BLaER1 (cell line): ENCODE measurements around the gene TPPP3.
"Not testable (repeated sequence)": the region's sequence is repeated elsewhere in the genome, so short reads cannot be mapped to it uniquely, and the experiment has no call there.

Source experiments
- H3K27ac ChIP-seq: shearing (Covaris generic); formaldehyde crosslinking; 2 replicates; pipeline ENCODE4 v1.8.1; 2022
- H3K27me3 ChIP-seq: shearing (Covaris generic); formaldehyde crosslinking; 2 replicates; pipeline ENCODE4 v1.8.1; 2022
- H3K36me3 ChIP-seq: shearing (Covaris generic); formaldehyde crosslinking; 2 replicates; pipeline ENCODE4 v1.8.1; 2022
- H3K4me1 ChIP-seq: shearing (Covaris generic); formaldehyde crosslinking; 2 replicates; pipeline ENCODE4 v1.8.1; 2022
- H3K4me2 ChIP-seq: shearing (Covaris generic); formaldehyde crosslinking; 2 replicates; pipeline ENCODE4 v1.8.1; 2022
- H3K4me3 ChIP-seq: shearing (Covaris generic); formaldehyde crosslinking; 2 replicates; pipeline ENCODE4 v1.8.1; 2022
- H3K9ac ChIP-seq: shearing (Covaris generic); formaldehyde crosslinking; 2 replicates; pipeline ENCODE4 v1.8.1; 2022
- H3K9me3 ChIP-seq: shearing (Covaris generic); formaldehyde crosslinking; 2 replicates; pipeline ENCODE4 v1.8.1; 2022
- H4K20me1 ChIP-seq: shearing (Covaris generic); formaldehyde crosslinking; 2 replicates; pipeline ENCODE4 v1.8.1; 2022
- Cebpa-rat ChIP-seq: shearing (Covaris generic); IDR thresholded peaks from 2 replicates; pipeline ENCODE4 v1.8.1; 2022

The TPPP3 gene

GRCh38 chr16:67383284-67383683, 10.0 kb downstream of the TPPP3 start:
- no peak overlapping the region for H3K4me3 ChIP-seq
- H3K4me1 ChIP-seq, result no peaks in the 10 kb centered on the region
- H3K36me3 ChIP-seq, result no peaks in the 10 kb centered on the region
- H4K20me1 ChIP-seq, result no peaks in the 10 kb centered on the region
- H3K9ac ChIP-seq, result no peak overlapping the region
- no peaks in the 10 kb centered on the region for H3K9me3 ChIP-seq
- no peak overlapping the region for H3K27ac ChIP-seq
- no peak for TF ChIP-seq Cebpa-rat
- H3K27me3 ChIP-seq, result no peaks in the 10 kb centered on the region
- no peak overlapping the region for H3K4me2 ChIP-seq

DNA sequence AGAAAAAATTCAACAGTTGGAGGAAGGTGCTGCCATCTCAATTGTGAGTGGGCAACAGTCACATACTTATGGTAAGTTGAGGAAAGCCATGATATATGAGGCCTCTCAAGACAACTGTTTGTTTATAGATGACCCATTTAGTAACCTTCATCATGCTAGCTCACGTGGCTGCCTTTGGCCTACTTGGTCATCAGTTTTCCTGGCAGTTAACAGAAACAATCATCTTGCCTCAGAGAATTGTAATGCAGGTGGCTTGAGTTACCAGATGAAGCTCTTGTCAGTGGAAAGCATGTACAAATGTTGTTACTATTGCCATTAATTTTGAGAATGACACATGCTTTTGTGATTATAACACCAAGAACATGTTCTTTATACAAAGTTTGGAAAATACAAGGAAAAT, 14.7 kb downstream of the TPPP3 start:
- Histone ChIP-seq H3K4me3 (no peak overlapping the region), H4K20me1 (no peaks in the 10 kb centered on the region), H3K4me1 (no peaks in the 10 kb centered on the region), H3K27me3 (no peaks in the 10 kb centered on the region), H3K9ac (no peak overlapping the region), H3K9me3 (no peaks in the 10 kb centered on the region), H3K4me2 (no peak overlapping the region), H3K36me3 (no peaks in the 10 kb centered on the region), H3K27ac (no peak overlapping the region)
- TF ChIP-seq Cebpa-rat, result no peak

DNA sequence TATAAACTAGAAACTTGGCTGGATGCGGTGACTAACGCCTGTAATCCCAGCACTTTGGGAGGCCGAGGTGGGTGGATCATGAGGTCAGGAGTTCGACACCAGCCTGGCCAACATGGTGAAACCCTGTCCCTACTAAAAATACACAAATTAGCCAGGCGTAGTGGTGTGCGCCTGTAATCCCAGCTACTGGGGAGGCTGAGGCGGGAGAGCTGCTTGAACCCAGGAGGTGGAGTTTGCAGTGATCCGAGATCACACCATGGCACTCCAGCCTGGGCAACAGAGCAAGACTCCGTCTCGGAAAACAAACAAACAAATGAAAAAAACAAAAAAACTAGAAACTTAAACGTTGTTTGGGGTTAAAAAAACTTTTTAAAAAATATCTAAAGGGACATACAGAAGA, 17.3 kb downstream of the TPPP3 start:
- not testable (repeated sequence) for H4K20me1 ChIP-seq, H3K36me3 ChIP-seq, H3K4me2 ChIP-seq, H3K4me3 ChIP-seq, H3K27me3 ChIP-seq, H3K9me3 ChIP-seq, H3K9ac ChIP-seq, H3K4me1 ChIP-seq, H3K27ac ChIP-seq

DNA sequence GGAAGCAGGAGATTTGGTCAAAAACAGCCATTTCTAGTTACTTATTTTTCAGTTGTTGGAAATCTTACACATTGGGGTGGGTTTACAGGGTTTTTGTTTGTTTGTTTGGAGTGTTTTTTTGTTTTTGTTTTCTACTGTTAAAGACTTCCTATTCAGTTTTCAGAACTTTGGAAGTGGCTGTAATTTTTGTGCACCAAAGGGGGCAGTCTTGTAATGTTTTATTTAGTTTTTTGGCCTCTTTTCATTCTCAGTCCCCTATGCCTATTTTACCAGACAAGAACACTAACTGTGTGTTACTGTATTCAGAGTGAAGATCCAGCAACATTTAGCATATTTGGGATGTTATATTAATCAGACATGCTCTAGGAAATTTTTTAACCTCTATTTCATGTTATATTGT, 20.6 kb downstream of the TPPP3 start:
- Histone ChIP-seq H3K4me2 (no peak overlapping the region), H3K27me3 (no peaks in the 10 kb centered on the region), H3K4me1 (no peaks in the 10 kb centered on the region), H3K36me3 (no peaks in the 10 kb centered on the region), H3K9me3 (0 out of 2 replicates have a peak, but pooled peaks cover 4% of the 10 kb centered on the region), H3K4me3 (no peak overlapping the region), H3K27ac (no peak overlapping the region), H3K9ac (no peak overlapping the region), H4K20me1 (no peaks in the 10 kb centered on the region)
- TF ChIP-seq Cebpa-rat, result no peak

DNA sequence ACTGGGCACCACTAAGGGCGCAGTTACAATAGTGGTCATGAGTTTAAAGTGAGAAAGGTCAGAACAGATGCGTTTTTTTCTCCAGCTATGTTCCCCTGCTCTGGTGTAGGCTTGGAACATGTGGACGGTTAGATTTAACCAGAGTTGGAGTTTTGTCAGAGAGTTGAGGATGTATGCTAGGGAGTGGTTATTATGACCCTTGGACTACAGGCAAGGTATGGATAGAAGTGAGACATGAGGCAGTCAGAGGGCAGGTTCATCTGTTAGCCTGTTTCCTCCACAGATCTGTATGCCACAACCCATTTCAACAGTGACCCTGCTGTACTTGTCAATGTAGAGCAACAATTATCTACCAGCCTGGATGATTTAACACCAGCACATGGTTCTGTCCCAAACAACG, 22.6 kb downstream of the TPPP3 start:
- no peak overlapping the region for H3K4me3 ChIP-seq
- H4K20me1 ChIP-seq, result no peaks in the 10 kb centered on the region
- no peak for TF ChIP-seq Cebpa-rat
- no peaks in the 10 kb centered on the region for H3K27me3 ChIP-seq
- H3K4me2 ChIP-seq, result no peak overlapping the region
- H3K9ac ChIP-seq, result no peak overlapping the region
- H3K4me1 ChIP-seq, result no peaks in the 10 kb centered on the region
- H3K9me3 ChIP-seq, result 0 out of 2 replicates have a peak, but pooled peaks cover 4% of the 10 kb centered on the region
- no peaks in the 10 kb centered on the region for H3K36me3 ChIP-seq
- H3K27ac ChIP-seq, result no peak overlapping the region

- no peak overlapping the region for H3K9ac ChIP-seq
- no peaks in the 10 kb centered on the region for H3K27me3 ChIP-seq
- peaks cover 9% of the 10 kb centered on the region; the same call in 1 of the 2 replicates for H3K4me1 ChIP-seq
- no peak for TF ChIP-seq Cebpa-rat
- 0 out of 2 replicates have a peak, but pooled peaks cover 4% of the 10 kb centered on the region for H3K9me3 ChIP-seq
- H3K27ac ChIP-seq, result no peak overlapping the region
- no peaks in the 10 kb centered on the region for H4K20me1 ChIP-seq
- no peaks in the 10 kb centered on the region for H3K36me3 ChIP-seq
- peak overlapping the region; percentile 31; the same call in 1 of the 2 replicates for H3K4me2 ChIP-seq
- no peak overlapping the region for H3K4me3 ChIP-seq
Observed at GRCh38 chr16:67364600-67365235, 28.6 kb downstream of the TPPP3 start.

- Histone ChIP-seq H3K4me1 (peaks cover 9% of the 10 kb centered on the region; the same call in 1 of the 2 replicates), H3K36me3 (no peaks in the 10 kb centered on the region), H3K9me3 (no peaks in the 10 kb centered on the region), H3K4me3 (no peak overlapping the region), H4K20me1 (no peaks in the 10 kb centered on the region), H3K27me3 (no peaks in the 10 kb centered on the region), H3K9ac (no peak overlapping the region), H3K4me2 (no peak overlapping the region), H3K27ac (no peak overlapping the region)
- no peak for TF ChIP-seq Cebpa-rat
Observed at GRCh38 chr16:67361038-67361437, 32.3 kb downstream of the TPPP3 start.

DNA sequence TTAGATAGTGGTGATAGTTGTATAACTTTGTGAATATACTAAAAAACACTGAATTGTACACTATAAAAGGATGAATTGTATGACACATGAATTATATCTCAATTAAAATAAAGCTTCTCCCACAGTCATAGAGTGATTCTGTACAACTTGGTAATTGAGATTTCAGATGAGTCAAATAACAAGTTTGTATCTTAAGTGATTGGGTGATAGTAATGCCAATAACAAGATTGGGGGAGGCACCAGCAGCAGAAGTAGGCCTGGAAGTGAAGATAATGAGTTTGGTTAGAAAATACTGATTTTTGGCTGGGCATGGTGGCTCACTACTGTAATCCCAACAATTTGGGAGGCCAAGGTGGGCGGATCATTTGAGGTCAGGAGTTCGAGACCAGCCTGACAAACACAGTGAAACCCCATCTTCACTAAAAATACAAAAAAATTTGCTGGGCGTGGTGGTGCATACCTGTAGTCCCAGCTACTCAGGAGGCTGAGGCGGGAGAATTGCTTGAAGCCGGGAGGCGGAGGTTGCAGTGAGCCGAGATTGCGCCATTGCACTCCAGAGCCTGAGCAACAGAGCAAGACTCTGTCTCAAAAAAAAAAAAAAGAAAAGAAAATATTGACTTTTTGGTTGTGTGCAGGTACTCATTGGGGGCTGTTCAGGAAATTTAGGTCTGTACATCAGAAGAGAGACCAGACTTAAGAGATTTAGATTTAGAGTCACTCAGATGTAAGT, 33.6 kb downstream of the TPPP3 start:
- not testable (repeated sequence) for H3K4me1 ChIP-seq, H3K4me2 ChIP-seq

DNA sequence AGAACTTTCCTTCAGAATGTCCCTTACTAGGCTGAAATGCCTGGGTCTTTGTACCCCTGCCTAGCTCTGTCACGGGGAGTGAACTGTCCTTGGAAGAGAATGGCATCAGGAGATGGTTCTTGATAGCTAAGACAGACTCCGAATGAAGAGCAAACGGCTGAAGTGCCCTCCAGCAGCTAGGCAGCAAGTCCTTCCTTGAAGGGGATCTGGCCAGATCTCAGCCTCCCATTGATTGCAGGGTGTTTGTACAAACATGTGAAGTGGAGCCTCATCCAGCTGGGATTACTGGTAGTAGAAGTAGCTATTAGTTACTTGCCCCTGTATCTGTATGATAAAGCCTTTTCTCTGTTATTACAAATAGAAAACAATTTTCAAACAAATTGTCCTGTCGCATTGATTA, 35.7 kb downstream of the TPPP3 start:
- TF ChIP-seq Cebpa-rat, result no peak
- H3K4me2 ChIP-seq, result no peak overlapping the region
- no peaks in the 10 kb centered on the region for H3K9me3 ChIP-seq
- H3K4me3 ChIP-seq, result no peak overlapping the region
- no peaks in the 10 kb centered on the region for H3K36me3 ChIP-seq
- H3K4me1 ChIP-seq, result no peaks in the 10 kb centered on the region
- H3K9ac ChIP-seq, result no peak overlapping the region
- H3K27ac ChIP-seq, result no peak overlapping the region
- no peaks in the 10 kb centered on the region for H4K20me1 ChIP-seq
- H3K27me3 ChIP-seq, result no peaks in the 10 kb centered on the region

More for the DNA sequence above, 33.6 kb downstream of the TPPP3 start:
- not testable (repeated sequence) for H3K36me3 ChIP-seq, H3K27ac ChIP-seq, H3K4me3 ChIP-seq, H3K27me3 ChIP-seq, H3K9ac ChIP-seq, H4K20me1 ChIP-seq, H3K9me3 ChIP-seq

- no peaks in the 10 kb centered on the region for H3K27me3 ChIP-seq
- no peak overlapping the region for H3K27ac ChIP-seq
- H3K4me2 ChIP-seq, result no peak overlapping the region
- no peaks in the 10 kb centered on the region for H3K9me3 ChIP-seq
- H3K9ac ChIP-seq, result no peak overlapping the region
- H3K36me3 ChIP-seq, result no peaks in the 10 kb centered on the region
- H3K4me3 ChIP-seq, result no peak overlapping the region
- TF ChIP-seq Cebpa-rat, result no peak
- no peaks in the 10 kb centered on the region for H4K20me1 ChIP-seq
- H3K4me1 ChIP-seq, result no peaks in the 10 kb centered on the region
Observed at GRCh38 chr16:67356396-67356795, 36.9 kb downstream of the TPPP3 start.

DNA sequence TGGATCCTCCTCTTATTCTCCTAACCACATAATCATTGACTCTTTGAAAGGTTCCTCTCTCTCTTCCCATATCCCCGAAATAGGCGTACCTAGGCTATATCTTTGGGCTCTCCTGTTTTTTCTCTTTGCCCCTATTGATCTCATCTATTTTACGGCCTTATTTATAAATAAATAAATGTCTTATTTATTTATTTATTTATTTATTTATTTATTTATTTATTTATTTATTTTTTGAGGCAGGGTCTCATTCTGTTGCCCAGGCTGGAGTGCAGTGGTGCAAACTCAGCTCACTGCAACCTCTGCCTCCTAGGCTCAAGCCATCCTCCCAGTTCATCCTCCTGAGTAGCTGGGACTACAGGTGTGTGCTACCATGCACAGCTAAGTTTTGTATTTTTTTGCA, 40.8 kb downstream of the TPPP3 start:
- not testable (repeated sequence) for H3K27me3 ChIP-seq, H4K20me1 ChIP-seq, H3K4me2 ChIP-seq, H3K9ac ChIP-seq, H3K27ac ChIP-seq, H3K4me1 ChIP-seq, H3K9me3 ChIP-seq, H3K36me3 ChIP-seq, H3K4me3 ChIP-seq
